ENCODE data around the gene DOK1.

DNA sequence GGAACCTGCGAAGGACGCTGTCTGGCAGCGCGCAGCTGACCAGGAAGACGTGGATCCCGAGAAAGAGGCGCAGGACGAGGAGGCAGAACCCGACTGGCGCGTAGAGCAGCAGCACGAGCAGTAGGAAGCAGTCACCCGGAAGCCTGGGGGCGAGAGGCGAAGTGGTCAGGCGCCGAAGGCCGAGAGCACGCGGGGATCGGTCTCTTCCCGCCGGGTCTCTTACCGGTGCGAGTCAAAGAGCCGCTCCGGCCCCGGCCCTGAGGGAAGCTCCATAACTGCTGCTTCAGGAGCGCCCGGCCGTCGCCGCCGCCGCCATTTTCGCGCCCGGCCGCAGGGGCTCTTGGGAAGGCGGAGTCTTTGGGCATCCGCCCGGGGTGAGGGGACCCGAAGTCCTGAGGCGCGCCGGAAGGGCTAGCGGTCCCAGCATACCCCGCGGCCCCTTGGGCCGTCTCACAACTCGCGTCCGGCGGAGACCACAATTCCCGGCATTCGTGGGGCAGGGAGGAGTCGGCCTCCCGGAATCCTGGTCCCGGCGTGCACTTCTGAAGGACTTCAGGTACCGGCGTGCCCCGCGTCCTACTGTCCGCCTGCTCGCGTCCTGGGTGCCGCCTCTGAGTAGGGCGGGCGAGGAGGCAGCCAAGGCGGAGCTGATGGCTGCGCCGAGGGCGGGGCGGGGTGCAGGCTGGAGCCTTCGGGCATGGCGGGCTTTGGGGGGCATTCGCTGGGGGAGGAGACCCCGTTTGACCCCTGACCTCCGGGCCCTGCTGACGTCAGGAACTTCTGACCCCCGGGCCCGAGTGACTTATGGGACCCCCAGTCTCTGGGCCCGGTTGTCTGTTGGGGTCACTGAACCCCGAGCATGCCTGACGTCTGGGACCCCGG lies 24.9 kb upstream of the DOK1 start, which contains the start of the genes AUP1 and HTRA2:
- TF ChIP-seq, protein P1, sequence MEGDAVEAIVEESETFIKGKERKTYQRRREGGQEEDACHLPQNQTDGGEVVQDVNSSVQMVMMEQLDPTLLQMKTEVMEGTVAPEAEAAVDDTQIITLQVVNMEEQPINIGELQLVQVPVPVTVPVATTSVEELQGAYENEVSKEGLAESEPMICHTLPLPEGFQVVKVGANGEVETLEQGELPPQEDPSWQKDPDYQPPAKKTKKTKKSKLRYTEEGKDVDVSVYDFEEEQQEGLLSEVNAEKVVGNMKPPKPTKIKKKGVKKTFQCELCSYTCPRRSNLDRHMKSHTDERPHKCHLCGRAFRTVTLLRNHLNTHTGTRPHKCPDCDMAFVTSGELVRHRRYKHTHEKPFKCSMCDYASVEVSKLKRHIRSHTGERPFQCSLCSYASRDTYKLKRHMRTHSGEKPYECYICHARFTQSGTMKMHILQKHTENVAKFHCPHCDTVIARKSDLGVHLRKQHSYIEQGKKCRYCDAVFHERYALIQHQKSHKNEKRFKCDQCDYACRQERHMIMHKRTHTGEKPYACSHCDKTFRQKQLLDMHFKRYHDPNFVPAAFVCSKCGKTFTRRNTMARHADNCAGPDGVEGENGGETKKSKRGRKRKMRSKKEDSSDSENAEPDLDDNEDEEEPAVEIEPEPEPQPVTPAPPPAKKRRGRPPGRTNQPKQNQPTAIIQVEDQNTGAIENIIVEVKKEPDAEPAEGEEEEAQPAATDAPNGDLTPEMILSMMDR (IDR thresholded peaks at IDR 0.05) = peak in 1 of 3 experiments; percentile 20
- TF ChIP-seq POLR2A (IDR thresholded peaks at IDR 0.05; ENCODE audit: low read depth) = peak; percentile 53

Data from esophagus muscularis mucosa (tissue), 3 donors.